Gastroesophageal sphincter (tissue), 4 donors: ENCODE measurements around the gene MARS1. TPM values are rescaled to one million over a fixed set of nuclear protein-coding genes. Genes with fewer than 3 reads are reported as not detected.
"Not testable (repeated sequence)": the region's sequence is repeated elsewhere in the genome, so short reads cannot be mapped to it uniquely, and the experiment has no call there.

Experiments
- ATAC-seq: fragments of 150-250 bp; one replicate; pipeline ENCODE4 v1.9.1; 2016; ENCODE audit warnings: mild to moderate bottlenecking, moderate library complexity
- H3K27ac ChIP-seq, 4 donors: fragments of 200-600 bp; sonication (generic) in 3 of 4; 1 replicate in 3 of 4; 2 replicates in 1 of 4; pipeline ENCODE4 v1.5.1; 2016 to 2019
- H3K27me3 ChIP-seq: fragments of 200-600 bp; sonication (generic); one replicate; pipeline ENCODE4 v1.5.1; 2019
- H3K36me3 ChIP-seq, 2 donors: fragments of 200-600 bp; sonication (generic); one replicate each; pipeline ENCODE4 v1.5.1; 2019; ENCODE audit warnings: control low read depth in 1 of 2
- H3K4me1 ChIP-seq, 3 donors: fragments of 200-600 bp; sonication (generic); 1 replicate in 2 of 3; 2 replicates in 1 of 3; pipeline ENCODE4 v1.5.1; 2016 to 2019; ENCODE audit warnings: control low read depth in 2 of 3
- H3K4me3 ChIP-seq, 2 donors: fragments of 200-600 bp; sonication (generic); one replicate each; pipeline ENCODE4 v1.5.1; 2019; ENCODE audit warnings: mild to moderate bottlenecking in 1 of 2, moderate library complexity in 1 of 2
- H3K9me3 ChIP-seq, 3 donors: fragments of 200-600 bp; sonication (generic); one replicate each; pipeline ENCODE4 v1.5.1; 2017 to 2019; ENCODE audit warnings: control low read depth in 2 of 3
- EP300 ChIP-seq: sonication (generic); formaldehyde crosslinking; IDR thresholded peaks from one replicate; pipeline ENCODE4 v1.6.1; 2017; ENCODE audit warnings: antibody characterized with exemption, mild to moderate bottlenecking
- POLR2A ChIP-seq, 2 donors: fragments of 450-650 bp; IDR thresholded peaks; one replicate each; pipeline ENCODE4 v1.6.1; 2017; ENCODE audit warnings: antibody characterized with exemption in 2 of 2, mild to moderate bottlenecking in 2 of 2, moderate library complexity in 1 of 2
- POLR2AphosphoS5 ChIP-seq: sonication (generic); formaldehyde crosslinking; IDR thresholded peaks from one replicate; pipeline ENCODE4 v1.6.1; 2017; ENCODE audit warnings: antibody characterized with exemption
- WGBS, 2 donors: methylation state at CpG; one replicate each; pipeline ENCODE4 v1.1.5; 2018; ENCODE audit warnings: low coverage in 1 of 2; 5-methylcytosine and 5-hydroxymethylcytosine counted together
- total RNA-seq, 4 donors: library from RNA; depleted of rRNA; stranded (reverse); fragments of >200 nt; gene quantifications; one replicate each; pipeline ENCODE4 v1.1.0, GENCODE V29; 2016
- TF ChIP-seq, protein P1 (sequence below), 4 experiments: fragments of 200-600 bp in 2 of 4; fragments of 450-650 bp in 2 of 4; sonication (generic) in 1 of 4; IDR thresholded peaks; one replicate each; pipeline ENCODE4 v1.5.1; 2017 to 2019; ENCODE audit warnings: antibody characterized with exemption in 4 of 4, mild to moderate bottlenecking in 2 of 4, moderate library complexity in 2 of 4

The MARS1 gene
- total RNA-seq, 4 donors from 2014 or later: 67.4 to 209 (median 81.7) TPM

DNA sequence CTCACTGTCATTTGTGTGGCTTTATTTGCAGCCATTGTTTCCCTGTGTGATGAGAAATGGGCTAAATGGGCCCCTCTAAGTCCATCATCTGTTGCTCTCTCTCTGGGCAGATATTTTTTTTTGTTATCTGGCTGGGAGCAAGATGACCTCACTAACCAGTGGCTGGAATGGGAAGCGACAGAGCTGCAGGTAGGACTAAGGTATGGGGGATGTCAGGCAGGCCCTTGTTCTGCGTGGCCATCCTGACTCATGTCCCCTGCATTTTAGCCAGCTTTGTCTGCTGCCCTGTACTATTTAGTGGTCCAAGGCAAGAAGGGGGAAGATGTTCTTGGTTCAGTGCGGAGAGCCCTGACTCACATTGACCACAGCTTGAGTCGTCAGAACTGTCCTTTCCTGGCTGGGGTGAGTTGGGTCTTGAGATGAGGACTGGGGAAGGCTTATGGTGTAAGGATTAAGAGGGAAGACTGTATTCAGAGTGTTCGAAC is 1.3 kb downstream of the MARS1 start:
- Histone ChIP-seq H3K36me3 (peaks cover 0 to 45% of the 10 kb centered on the region in 2 donors), H3K27me3 (peaks cover 4% of the 10 kb centered on the region), H3K4me3 (peak overlapping the region in 1 of 2 donors; percentile 70), H3K27ac (peak overlapping the region in 1 of 4 donors; percentile 83), H3K4me1 (peaks cover 4 to 21% (median 8%) of the 10 kb centered on the region in 3 donors), H3K9me3 (no peaks in the 10 kb centered on the region)
- 75 to 80% methylated on average over 2 to 3 of the region's 5 CpGs for WGBS, 2 donors
- TF ChIP-seq POLR2A (IDR thresholded peaks at IDR 0.05): no peak
- TF ChIP-seq, protein P1, sequence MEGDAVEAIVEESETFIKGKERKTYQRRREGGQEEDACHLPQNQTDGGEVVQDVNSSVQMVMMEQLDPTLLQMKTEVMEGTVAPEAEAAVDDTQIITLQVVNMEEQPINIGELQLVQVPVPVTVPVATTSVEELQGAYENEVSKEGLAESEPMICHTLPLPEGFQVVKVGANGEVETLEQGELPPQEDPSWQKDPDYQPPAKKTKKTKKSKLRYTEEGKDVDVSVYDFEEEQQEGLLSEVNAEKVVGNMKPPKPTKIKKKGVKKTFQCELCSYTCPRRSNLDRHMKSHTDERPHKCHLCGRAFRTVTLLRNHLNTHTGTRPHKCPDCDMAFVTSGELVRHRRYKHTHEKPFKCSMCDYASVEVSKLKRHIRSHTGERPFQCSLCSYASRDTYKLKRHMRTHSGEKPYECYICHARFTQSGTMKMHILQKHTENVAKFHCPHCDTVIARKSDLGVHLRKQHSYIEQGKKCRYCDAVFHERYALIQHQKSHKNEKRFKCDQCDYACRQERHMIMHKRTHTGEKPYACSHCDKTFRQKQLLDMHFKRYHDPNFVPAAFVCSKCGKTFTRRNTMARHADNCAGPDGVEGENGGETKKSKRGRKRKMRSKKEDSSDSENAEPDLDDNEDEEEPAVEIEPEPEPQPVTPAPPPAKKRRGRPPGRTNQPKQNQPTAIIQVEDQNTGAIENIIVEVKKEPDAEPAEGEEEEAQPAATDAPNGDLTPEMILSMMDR (IDR thresholded peaks at IDR 0.05): no peak
- no peak for TF ChIP-seq EP300
- no peak for TF ChIP-seq POLR2AphosphoS5
- ATAC-seq: no peak

DNA sequence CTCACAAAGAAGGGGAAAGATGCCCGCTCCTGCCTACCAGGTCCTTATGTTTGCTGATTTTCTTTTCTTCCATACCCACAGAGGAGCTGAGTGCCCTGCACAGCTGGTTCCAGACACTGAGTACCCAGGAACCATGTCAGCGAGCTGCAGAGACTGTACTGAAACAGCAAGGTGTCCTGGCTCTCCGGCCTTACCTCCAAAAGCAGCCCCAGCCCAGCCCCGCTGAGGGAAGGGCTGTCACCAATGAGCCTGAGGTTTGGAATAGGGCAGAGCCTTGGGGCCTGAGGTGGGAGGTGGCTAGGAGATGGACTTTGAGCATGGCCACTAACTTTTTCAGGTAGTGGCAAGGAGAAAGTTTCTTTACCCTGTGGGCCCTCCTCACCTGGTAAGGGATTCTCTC is 2.3 kb downstream of the MARS1 start:
- Histone ChIP-seq H3K36me3 (peaks cover 0 to 49% of the 10 kb centered on the region in 2 donors), H3K4me1 (peaks cover 4 to 21% (median 8%) of the 10 kb centered on the region in 3 donors), H3K4me3 (no peak overlapping the region), H3K27ac (no peak overlapping the region), H3K27me3 (peaks cover under 1% of the 10 kb centered on the region), H3K9me3 (no peaks in the 10 kb centered on the region)
- no peak for ATAC-seq
- WGBS, 2 donors: 95% methylated on average over 3 of the region's 4 CpGs; no CpG with 5 or more reads in 1 of the 2 donors
- no peak for TF ChIP-seq POLR2AphosphoS5
- TF ChIP-seq, protein P1 (IDR thresholded peaks at IDR 0.05): no peak
- no peak for TF ChIP-seq EP300
- no peak for TF ChIP-seq POLR2A (IDR thresholded peaks at IDR 0.05)

DNA sequence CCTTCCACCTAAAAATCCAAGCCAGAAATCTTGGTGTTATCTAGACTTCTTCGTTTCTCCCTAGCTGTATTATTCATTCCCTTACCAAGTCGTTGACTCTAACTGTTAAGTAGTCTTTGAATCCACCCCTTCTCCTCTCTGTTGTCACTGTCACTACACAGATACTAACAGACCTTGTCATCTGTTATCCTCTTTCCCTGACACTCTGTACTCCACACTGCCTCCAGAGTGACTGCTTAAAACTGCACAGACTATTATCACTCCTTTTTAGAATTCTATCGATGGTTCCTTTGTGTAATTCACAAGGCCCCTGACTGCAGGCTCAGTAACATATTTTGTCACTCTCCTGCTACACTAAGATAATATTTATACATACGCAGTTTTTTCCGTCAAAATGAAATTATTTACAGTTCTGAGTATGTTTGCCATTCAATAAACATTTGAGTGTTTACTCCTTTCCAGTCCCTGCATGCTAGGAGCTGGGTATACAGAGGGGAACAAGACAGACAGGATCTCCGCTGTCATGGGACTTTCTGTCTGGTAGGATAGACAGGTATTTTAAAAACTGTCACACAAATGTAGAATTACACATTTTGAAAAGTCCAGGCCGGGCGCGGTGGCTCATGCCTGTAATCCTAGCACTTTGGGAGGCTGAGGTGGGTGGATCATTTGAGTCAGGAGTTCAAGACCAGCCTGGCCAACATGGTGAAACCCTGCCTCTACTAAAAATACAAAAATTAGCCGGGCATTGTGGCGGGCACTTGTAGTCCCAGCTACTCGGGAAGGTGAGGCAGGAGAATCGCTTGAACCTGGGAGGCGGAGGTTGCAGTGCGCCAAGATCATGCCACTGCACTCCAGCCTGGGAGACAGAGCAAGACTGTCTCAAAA is 3.8 kb downstream of the MARS1 start:
- Histone ChIP-seq H3K4me1 (peaks cover 4 to 21% (median 8%) of the 10 kb centered on the region in 3 donors), H3K27me3 (no peaks in the 10 kb centered on the region), H3K36me3 (peaks cover 0 to 64% of the 10 kb centered on the region in 2 donors), H3K27ac (no peak overlapping the region), H3K9me3 (no peaks in the 10 kb centered on the region), H3K4me3 (no peak overlapping the region)
- 80 to 90% methylated on average over 7 to 13 of the region's 15 CpGs for WGBS, 2 donors
- no peak for ATAC-seq
- TF ChIP-seq POLR2A (IDR thresholded peaks at IDR 0.05): no peak
- TF ChIP-seq, protein P1 (IDR thresholded peaks at IDR 0.05): no peak
- no peak for TF ChIP-seq EP300
- TF ChIP-seq POLR2AphosphoS5: no peak

DNA sequence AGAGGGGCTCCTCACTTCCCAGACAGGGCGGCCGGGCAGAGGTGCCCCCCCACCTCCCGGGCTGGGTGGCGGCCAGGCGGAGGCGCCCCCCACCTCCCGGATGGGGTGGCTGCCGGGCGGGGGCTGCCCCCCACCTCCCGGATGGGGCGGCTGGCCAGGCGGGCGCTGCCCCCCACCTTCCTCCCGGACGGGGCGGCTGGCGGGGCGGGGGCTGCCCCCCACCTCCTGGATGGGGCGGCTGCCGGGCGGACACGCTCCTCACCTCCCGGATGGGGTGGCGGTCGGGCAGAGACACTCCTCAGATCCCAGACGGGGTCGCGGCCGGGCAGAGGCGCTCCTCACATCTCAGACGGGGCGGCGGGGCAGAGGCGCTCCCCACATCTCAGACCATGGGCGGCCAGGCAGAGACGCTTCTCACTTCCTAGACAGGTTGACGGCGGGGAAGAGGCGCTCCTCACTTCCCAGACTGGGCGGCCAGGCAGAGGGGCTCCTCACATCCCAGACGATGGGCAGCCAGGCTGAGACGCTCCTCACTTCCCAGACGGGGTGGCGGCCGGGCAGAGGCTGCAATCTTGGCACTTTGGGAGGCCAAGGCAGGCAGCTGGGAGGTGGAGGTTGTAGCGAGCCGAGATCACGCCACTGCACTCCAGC is 7.3 kb downstream of the MARS1 start:
- no CpG with 5 or more reads among the region's 48 CpGs for WGBS, 2 donors
- H3K9me3 ChIP-seq, H3K27me3 ChIP-seq, ATAC-seq, H3K27ac ChIP-seq, H3K4me3 ChIP-seq, H3K4me1 ChIP-seq: not testable (repeated sequence)
- H3K36me3 ChIP-seq: peaks cover 0 to 85% of the 10 kb centered on the region in 2 donors

DNA sequence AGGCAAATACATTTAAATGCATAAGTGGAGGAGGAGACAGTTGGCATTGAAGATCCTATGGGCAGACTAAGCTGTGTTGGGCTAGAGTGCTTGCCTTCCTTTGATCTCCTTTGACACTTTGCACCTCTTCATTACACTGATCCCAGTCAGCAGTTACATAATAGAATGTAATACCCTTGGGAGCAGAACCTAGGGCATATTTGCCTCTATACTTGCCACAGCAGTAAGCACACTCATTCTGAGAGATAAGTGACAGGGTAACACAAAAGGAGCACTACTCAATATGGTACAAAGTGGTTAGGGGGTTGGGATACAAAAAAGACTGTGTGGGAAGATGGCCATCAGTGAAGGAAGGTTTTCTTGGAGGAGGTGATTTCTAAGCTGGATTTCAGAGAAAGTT is 9.0 kb downstream of the MARS1 start:
- no peak for TF ChIP-seq POLR2A (IDR thresholded peaks at IDR 0.05)
- TF ChIP-seq POLR2AphosphoS5: no peak
- TF ChIP-seq, protein P1 (IDR thresholded peaks at IDR 0.05): no peak
- no peak for TF ChIP-seq EP300
- no peak for ATAC-seq
- no peaks in the 10 kb centered on the region for H3K4me1 ChIP-seq
- H3K36me3 ChIP-seq: peaks cover 0 to 85% of the 10 kb centered on the region in 2 donors
- no peak overlapping the region for H3K27ac ChIP-seq
- H3K27me3 ChIP-seq: no peaks in the 10 kb centered on the region
- H3K4me3 ChIP-seq: no peak overlapping the region
- no peaks in the 10 kb centered on the region for H3K9me3 ChIP-seq
